Adrenal gland (tissue), 5 donors: Measurements from ENCODE around the gene DPY19L3.

ENCODE experiments used
- CTCF ChIP-seq, 6 experiments: fragments of 450-650 bp in 4 of 6; fragments of 200-600 bp in 2 of 6; sonication (generic) in 1 of 6; IDR thresholded peaks; 1 replicate in 5 of 6; 2 replicates in 1 of 6; pipeline versions ENCODE4 v1.5.1 to v1.8.0; 2016 to 2021; ENCODE audit warnings: antibody characterized with exemption in 6 of 6, mild to moderate bottlenecking in 2 of 6, moderate library complexity in 1 of 6
- POLR2A ChIP-seq, 2 donors: fragments of 450-650 bp; IDR thresholded peaks; one replicate each; pipeline ENCODE4 v1.6.1; 2017; ENCODE audit warnings: antibody characterized with exemption in 2 of 2, mild to moderate bottlenecking in 2 of 2, moderate library complexity in 1 of 2
- donor health status: DM: no; HTN: no; CAD: no.

- TF ChIP-seq CTCF (IDR thresholded peaks at IDR 0.05) (no peak), POLR2A (IDR thresholded peaks at IDR 0.05) (no peak)
Measured at GRCh38 chr19:32422435-32422834, 16.9 kb downstream of the DPY19L3 start.
